ENCODE data around the gene SLC24A3.

SLC24A3 gene

DNA sequence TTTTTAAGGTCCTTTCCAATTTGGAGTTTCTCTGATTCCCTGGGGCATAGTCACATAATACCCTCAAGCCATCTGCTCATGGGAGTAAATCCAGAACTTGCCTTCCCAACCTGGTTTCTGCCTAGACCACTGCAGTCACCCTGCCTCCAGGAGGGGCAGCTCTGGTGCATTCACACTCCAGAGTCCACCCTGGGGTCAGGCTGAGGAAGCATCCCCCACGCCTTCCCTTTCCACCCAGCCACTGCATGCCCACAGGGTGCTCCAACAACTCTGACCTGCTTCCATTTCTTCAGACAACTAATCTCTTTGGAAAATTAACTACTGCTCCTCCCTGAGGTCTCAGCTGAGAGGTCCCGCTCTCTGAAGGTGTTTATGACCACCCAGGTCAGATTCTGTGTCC lies 334.2 kb downstream of the SLC24A3 start:
- no peak for DNase-seq (ENCODE audit: low read depth in 2 of 2)

DNA sequence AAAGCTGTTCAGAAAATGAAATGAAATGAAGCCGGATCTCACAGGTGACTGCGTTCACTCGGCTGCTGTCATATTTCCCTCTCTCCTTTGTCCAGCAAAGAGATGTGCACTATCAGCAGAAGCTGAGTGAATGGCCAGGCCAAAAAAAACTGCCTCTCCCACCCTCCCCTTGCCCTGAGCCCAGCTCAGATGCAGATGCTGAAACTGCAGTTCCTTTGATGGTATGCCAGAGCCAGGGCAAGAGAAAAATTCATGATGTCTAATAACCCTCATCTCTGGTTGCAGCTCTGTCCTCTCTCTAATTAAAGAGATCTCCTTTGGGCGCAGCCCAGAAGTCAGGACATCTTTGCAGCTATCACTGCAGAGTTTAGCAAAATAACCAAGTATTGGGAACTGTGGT lies 335.1 kb downstream of the SLC24A3 start:
- no peak for DNase-seq (ENCODE audit: low read depth in 2 of 2)

DNA sequence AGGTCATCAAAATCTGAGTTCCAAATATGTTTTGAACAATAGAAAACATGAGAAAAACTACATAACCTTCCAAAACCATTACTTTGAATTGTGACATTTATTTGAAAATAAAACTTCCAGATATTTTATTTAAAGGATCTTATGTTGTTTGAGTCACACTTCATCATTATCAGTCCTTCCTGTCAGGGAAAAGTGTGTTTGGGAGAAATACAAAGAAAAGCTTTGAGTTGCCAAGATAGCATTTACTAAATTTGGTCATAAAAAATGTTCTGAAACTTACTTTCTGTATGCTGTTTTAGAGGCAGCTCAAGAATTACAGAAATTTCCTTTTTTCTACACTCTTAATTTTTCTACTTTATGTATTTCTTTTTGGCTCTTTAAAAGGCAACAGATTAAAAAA lies 337.5 kb downstream of the SLC24A3 start:
- DNase-seq (ENCODE audit: low read depth in 2 of 2), result no peak

DNA sequence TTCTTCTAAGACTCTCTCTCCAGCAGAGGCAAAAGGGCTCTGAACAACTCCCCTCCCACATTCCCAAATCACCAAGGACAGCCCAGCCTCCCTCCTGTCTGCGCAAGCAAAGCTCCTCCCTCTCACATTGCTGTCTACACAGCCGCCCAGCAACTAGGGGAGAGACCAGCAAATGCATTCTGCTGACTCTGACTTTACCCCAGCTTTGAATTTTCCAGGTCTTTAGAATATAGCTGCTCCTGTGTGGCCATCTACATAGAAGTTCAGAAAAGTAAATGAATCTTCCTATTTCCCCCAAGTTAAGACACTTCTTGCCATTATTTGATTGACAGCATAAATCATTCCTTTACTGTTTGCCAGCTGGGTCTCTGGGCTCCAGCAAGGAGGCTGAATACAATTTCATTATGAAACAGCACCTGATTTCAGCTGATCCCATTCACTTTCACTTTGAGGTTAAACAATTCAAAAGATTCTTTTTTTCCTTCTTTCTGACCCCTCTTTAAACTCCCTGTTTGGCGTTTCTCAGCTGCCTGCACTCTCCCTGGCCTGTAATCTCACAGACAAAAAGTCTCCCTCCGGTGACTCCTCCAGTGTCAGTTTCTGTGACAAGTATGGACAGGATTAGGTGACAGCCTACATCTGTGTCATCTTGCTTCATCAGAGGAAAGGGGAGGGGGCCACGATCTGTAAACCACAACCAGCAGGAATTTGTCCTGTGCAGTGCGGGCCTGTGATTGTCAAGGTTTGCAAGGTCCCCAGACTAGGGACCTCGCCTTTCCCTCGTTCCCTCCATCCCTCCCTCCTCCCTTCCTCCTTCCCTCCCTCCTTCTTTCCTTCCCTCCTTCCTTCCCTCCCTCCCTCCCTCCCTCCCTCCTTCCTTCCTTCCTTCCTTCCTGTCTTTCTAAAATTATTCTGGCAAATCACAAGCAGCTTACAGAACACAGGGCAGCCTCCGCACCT lies 340.1 kb downstream of the SLC24A3 start:
- no peak for DNase-seq (ENCODE audit: low read depth in 2 of 2)

DNA sequence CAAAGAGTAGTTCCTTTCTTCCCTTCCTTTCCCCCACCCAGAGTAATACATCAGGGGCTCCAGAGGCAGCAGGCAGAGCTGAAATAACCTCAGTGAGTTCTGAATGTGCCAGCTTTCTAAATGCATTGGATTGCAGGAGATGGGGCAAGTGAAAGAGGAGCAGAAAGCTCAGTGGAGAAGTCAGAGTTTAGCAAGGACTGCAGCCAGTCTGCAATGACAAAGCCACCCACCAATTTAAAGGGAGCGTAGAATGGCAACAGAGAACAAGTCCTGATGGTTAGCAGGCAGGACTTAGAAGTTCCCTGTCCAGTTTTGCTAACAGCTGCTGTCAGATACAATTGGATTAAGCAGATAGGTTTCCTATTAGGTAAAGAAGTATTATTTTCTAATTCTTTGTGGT lies 342.2 kb downstream of the SLC24A3 start:
- DNase-seq (ENCODE audit: low read depth in 2 of 2), result no peak

DNA sequence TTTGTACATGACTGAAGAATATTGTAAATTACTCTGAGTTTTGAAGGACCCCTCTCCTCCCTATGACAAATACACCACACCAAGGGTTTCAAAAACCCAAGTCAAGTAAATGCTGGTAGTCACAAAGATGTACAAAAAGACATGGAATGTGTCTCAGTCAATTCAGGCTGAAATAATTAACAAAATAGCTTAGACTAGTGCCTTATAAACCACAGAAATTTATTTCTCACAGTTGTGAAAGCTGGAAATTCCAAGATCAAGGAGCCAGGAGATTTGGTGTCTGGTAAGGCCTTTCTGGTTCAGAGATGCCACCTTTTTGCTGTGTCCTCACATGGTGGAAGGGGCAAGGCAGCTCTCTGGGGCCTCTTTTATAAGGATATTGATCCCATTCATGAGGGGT lies 343.3 kb downstream of the SLC24A3 start:
- no peak for DNase-seq (ENCODE audit: low read depth in 2 of 2)

DNA sequence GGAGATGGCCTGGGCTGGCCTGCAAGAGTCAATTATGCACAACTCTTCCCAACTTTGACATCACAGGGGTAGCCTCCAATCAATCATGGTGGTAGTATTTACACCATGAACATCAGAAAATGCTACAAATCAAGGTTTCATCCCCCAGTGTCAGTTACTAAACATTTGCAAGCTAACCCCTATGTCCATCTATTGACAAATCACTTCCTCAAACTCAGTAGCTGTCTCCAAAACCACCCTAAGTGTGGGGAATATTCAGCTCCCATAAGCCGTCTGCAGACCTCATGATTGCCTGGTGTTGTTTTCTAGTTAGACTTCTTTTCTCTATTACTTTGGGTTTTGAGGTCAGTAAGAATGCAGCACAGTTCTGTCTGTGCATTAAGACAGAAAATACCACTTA lies 344.8 kb downstream of the SLC24A3 start:
- no peak for DNase-seq (ENCODE audit: low read depth in 2 of 2)

DNA sequence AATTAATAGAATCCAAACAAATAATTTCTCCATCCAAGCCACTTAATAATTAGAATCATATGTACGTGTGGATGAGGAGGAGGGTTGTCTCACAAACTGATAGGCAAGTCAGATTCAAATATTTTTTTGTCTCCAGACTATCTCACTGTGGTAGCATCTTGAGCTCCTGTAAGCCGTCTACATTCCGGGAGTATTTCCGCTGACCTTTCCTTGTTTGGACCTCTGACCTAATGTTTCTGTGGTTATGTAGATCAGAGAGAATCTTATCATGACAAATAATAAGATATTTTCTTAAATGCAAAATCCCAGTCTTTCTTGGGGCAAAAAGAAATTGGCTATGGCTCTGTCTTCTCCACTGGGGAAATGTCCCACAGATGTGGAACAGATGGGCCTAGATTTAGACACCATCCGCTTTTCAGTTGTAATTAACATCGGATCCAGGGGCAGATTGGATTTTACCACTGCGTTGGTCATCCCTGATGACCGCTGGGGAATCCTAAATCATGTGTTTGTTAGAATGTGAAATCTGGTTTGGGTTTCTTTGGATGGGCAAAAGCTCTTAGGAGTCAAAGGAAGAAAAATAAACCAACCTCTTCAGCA lies 348.5 kb downstream of the SLC24A3 start:
- no peak for DNase-seq (ENCODE audit: low read depth in 2 of 2)

DNA sequence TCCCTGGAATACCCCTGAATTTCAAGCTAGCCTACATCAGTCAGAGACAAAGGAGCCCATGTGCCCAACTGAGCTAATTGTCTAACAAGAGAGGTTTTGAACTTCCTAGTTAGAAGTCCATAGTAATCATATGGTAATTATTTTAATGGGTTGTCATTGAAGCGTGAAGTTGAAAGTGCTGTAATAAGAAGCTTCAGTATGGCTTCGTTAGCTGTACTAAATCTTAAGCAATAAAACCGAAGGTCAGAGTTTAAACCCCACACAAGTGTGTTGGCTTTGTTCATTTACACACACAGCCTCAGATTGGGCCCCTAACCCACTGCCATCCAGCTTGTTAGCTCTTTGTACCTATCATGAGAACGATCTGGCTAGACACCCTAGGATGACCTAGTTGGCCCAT lies 350.0 kb downstream of the SLC24A3 start:
- DNase-seq (ENCODE audit: low read depth in 2 of 2), result no peak

DNA sequence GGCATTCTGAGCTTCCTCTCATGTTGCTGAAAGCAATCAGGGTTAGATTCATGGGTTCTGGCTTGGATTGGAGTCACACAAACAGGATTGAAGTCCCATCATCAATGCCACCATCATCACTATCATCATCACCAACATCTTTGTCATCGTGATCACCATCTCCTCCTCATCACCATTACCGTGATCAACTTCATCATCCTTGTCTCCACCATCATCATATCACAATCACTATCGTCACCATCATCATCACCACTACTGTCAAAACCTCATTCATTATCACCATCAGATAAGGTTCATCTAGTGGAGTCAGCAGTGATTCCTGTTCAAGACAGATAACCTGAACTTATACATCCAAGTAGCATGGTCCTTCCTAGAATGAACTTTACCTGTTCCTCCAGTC lies 351.8 kb downstream of the SLC24A3 start:
- DNase-seq (ENCODE audit: low read depth in 2 of 2), result no peak

DNA sequence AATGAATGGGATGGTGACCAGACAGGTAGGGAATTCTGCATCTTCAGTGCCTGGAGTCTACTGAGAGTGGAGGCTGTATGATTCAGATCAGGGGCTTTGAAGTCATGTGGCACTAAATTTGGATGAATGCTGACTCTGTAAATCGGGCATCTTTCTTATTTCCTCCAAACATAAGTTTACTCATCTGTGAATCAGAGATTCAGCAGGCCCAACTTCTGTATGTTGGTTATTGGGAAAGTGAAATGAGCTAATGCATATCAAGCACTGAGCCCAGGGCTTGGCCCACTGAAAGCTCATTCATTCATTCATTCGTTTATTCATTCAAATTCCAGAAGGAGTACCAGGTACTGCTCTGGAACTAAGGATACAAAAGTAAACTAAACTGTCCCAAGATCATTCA lies 353.3 kb downstream of the SLC24A3 start:
- DNase-seq (ENCODE audit: low read depth in 2 of 2), result no peak

DNA sequence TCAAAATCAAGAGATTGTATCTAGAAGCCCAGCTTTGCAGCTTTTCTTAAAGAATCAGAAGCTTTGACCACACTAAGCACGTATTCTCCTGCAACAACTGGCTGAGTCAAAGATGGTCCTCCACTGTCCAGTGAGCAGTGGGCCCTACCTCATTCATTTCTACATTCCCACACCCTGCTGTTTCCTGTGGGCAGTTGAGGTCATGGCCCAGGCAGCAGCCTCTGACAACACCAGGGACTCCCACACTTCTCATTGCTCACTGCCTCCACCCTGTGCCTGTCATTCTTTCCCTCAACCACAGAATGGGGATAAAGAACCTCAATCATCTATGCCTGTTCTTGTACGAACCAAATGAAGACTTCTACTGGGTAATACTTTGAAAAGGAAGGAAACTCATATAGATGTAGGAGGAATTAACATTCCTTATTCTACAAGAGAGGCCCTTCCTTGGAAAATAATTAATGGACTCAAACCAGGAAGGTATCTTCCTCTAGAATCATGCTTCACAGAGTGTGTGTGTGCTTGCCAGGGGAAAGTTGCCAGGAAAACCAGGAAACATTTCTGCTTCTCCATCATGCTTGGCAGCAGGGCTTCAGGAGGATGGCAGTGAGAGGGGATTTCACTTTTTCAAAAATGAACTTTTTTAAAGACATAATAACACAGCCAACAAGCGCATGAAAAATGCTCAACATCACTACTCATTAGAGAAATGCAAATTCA lies 353.9 kb downstream of the SLC24A3 start:
- DNase-seq (ENCODE audit: low read depth in 2 of 2), result no peak

DNA sequence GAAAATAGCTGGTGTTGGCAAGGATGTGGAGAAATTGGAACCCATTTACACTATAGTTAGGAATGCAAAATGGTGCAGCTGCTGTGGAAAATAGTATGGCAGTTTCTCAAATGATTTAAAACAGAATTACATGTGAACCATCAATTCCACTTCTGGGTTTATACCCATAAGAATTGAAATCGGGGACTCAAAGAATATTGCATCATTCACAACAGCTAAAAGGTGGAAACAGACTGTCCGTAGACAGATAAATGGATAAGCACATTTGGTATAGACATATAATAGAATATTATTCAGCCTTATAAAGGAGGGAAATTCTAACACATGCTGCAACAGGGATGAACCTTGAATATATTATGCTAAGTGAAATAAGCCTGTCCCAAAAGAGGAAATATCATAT lies 355.7 kb downstream of the SLC24A3 start:
- no peak for DNase-seq (ENCODE audit: low read depth in 2 of 2)

DNA sequence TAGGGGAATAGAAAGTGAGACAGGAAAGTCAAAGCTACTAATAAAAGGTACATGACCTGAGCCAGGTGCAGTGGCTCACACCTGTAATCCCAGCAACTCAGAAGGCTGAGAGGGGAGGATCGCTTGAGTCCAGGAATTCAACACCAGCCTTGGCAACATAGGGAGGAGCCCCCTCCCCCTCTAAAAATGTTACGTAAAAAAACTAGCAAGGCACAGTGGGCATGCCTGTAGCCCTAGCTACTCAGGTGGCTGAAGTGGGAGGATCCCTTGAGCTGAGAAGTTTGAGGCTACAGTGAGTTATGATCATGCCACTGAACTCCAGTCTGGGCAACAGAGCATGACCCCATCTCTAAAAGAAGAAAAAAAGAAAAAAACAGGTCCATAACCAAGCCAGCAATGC lies 359.6 kb downstream of the SLC24A3 start:
- no peak for DNase-seq (ENCODE audit: low read depth in 2 of 2)

DNA sequence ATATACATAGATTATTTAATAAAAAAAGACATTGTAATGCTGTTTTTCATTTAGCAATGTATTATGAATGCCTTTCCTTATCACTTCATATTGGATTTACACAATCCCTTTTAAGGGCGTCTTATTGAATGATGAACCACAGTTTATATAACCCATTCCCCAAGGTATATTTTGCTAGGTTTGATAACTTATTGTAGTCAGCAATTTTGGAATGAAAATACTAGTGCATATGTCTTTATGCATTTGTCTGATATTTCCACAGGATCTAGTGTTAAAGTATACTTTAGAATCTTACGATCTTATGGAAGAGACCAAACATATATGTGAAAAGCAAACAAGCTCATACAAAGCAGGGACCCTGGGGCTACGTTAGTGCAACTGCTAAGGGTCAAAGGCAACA lies 365.2 kb downstream of the SLC24A3 start:
- no peak for DNase-seq (ENCODE audit: low read depth in 2 of 2)

DNA sequence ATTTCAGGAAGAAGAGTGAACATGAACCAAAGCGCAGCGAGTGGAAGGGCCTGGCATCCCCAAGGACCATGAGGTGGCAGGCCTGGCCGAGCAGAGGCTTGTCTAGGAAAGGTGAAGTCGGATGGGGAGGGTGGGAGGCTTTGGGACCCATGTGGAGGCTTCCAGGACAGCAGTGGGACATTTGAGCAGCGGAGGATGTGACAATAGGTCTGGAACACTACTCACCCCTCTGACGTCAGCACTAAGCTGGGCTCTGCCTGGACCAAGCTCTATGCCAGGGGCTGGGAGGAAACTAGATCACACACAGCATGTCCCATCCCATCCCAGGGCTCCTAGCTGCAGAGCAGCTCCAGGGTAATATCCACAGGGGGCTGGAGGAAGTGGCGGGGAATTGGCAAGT lies 370.3 kb downstream of the SLC24A3 start:
- no peak for DNase-seq (ENCODE audit: low read depth in 2 of 2)

DNA sequence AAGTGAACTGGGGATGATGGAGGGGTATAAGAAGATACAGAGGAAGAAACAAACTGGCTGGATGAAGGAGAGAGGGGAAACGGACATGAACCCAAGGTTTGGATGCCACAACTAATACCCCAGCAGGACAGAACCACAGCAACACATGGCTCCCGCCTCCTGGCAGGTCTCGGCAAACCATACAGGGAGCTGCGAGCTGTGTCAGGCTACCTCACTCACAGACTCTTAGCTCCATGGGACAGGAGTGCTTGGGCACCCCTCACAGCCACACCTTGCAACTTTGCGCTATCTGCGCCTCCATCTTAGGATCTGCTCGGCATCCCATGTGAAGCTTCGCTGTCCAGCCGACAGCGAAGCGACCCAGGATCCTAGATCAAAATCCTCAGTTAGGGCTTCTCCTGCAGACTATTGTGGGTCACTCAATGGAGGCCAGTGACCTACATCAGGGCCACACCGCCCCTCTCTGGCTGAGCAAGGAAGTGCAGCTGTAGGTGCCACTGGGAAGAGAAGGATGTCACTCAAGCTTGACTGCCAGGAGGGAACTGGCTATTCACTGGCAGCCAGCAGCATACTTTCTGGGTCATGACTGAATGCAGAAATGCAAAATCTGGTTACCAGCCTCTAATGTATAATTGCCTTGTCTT lies 371.2 kb downstream of the SLC24A3 start:
- DNase-seq (ENCODE audit: low read depth in 2 of 2), result no peak

DNA sequence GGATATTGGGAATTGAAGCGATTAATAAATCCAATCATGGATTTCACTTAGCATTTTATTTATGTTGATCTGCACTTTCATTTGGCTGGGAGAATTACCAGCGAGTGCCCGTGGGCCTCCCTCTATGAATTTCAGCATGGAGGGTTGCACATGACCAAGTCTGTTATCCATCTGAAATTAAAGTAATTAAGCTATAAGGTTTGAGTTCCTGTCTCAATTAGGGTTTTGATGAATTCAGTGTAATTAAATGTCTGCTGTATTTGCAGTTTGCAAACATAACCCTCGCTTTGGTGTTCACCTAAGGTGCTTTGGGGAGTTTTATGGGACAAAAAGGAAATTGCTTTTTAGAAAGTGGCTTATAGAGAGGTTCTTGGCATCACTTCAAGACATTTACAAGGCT lies 375.8 kb downstream of the SLC24A3 start:
- no peak for DNase-seq (ENCODE audit: low read depth in 2 of 2)

DNA sequence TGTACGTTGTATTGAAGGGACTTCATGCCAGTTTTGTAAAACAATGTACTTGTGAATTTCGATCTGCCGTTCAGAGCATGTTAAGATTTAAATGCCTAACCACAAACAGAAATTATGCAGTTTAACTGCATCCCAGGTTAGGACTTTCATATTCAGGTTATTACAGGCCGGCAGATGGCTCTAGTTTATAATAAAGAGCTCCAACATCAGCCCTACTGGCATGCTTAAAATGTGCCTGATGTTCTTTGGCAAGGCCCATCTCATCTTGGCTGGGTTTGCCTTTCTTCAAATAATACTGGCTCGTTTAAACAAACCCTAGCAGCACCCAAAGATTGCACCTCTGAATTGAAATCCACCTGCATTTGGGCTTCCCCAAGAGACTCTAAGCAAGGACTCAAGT lies 376.3 kb downstream of the SLC24A3 start:
- no peak for DNase-seq (ENCODE audit: low read depth in 2 of 2)

DNA sequence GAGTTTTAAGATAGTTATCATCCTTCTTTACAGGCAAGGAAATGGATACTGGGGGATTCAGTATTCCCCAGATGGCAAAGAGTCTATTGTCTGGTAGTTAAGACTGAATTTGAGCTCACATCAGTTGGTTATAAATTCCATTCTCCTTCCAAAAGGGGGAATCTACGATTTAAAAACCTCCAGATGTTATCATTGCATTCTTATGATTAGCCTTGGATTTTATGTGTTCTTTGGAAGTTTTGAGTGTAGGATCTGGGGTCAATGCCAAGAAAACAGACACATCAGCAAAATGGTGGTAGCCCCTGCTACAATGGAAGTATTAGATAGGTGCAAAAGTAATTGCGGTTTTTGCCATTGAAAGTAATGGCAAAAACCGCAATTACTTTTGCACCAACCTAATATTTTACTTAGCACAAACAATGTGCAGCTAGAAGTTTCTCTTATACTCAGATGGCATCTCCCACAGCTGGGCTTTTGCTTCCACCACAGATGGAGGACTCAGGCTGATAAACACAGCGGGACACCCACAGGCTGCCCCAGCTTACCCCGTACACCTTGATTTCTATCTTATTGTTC lies 377.4 kb downstream of the SLC24A3 start:
- DNase-seq (ENCODE audit: low read depth in 2 of 2), result no peak

DNA sequence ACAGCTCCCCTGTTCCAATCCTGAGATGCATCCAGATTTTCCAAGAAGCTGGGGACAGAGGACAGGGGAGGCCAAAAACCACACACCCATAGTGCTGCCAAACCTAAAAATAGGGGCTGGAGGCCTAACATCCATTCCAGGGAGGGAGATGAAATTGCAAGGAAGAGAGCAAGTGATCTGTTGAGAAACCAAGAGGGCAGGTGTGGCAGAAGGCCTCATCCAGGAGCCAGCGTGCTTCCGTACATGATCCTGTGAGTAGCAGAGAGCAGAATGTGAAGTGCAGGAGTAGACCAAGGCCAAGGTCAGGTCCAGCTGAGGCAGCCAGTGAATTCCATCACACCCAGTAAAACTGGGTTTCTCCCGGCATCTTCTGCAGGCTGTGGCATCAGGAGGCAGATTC lies 377.9 kb downstream of the SLC24A3 start:
- no peak for DNase-seq (ENCODE audit: low read depth in 2 of 2)

DNA sequence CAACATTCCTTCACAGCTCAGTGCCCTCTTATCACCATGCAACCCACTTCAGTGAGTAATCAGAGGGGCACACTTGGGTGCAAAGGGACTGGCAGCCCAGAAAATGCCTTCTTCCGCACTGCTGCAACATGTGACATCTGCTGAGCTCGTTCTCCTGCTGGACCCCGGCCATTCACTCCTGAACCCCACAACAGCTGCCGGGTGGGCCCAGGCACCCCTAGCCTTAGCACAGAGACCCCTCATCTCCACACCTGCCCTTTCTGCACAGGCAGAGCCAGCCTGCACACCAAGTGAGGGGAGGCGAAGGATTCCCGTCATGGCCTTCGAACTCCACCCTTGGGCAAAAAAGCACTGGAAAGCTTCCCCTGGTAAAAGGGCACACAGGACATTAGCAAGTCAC lies 381.3 kb downstream of the SLC24A3 start:
- no peak for DNase-seq (ENCODE audit: low read depth in 2 of 2)
